Stimulated activated CD8-positive, alpha-beta memory T cell treated with anti-CD3 and anti-CD28 coated beads, Interleukin-7, amount 100 ng/mL, for 1 hour (primary cell): ENCODE measurements around the gene LRRC43.

Experiments
- DNase-seq, 2 donors: peaks; one replicate each; pipeline ENCODE4 v3.0.0-alpha.2; 2020; ENCODE audit warnings: low read depth in 2 of 2

LRRC43 gene

GRCh38 chr12:122226366-122227125 lies 43.6 kb downstream of the LRRC43 start:
- DNase-seq = no peak

DNA sequence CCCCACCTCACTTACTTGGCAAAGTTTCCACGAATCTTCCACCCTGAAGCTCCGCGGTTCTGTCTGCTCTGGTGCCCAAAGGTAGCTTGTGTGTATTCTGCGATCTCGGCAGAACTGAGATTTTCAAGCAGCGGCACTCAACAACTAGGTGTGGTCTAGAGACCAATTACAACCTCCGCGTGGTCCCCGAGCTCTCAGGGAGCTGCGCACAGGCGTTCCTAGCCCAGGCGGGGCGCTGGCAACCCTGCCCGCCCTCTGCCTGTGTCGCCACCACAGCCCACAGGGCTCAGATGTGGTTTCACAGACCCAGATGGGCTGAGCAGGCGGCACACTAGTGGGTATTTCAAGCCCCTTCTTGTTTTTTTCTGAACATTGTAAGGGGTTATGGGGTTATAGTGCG lies 44.4 kb downstream of the LRRC43 start:
- DNase-seq = peak; percentile 31 to 42

GRCh38 chr12:122228092-122228491 lies 45.2 kb downstream of the LRRC43 start:
- DNase-seq = no peak

GRCh38 chr12:122230798-122231197 lies 47.9 kb downstream of the LRRC43 start:
- DNase-seq = no peak

- no peak for DNase-seq
Observed at GRCh38 chr12:122232691-122233090, 49.8 kb downstream of the LRRC43 start.

GRCh38 chr12:122235741-122236140 lies 52.8 kb downstream of the LRRC43 start:
- no peak for DNase-seq

- no peak for DNase-seq
Observed at GRCh38 chr12:122238861-122239260, 55.9 kb downstream of the LRRC43 start.

GRCh38 chr12:122243965-122244364 lies 61.0 kb downstream of the LRRC43 start:
- DNase-seq = no peak

- DNase-seq = no peak
Observed at GRCh38 chr12:122244565-122245371, 61.8 kb downstream of the LRRC43 start.

GRCh38 chr12:122245553-122245952 lies 62.6 kb downstream of the LRRC43 start:
- DNase-seq = no peak

- DNase-seq = no peak
Observed at GRCh38 chr12:122250047-122250446, 67.1 kb downstream of the LRRC43 start.

- no peak for DNase-seq
Observed at GRCh38 chr12:122250536-122250935, 67.6 kb downstream of the LRRC43 start.
